Endothelial cell of umbilical vein (primary cell): ENCODE measurements around the gene PPFIA3.

Source experiments
- EZH2 ChIP-seq: IDR thresholded peaks from 2 replicates; pipeline ENCODE4 v1.6.1; 2012; ENCODE audit warnings: borderline replicate concordance, low read depth, mild to moderate bottlenecking, moderate library complexity, low read length, inconsistent platforms; ENCODE audit not compliant: severe bottlenecking
- FOS ChIP-seq: IDR thresholded peaks from 2 replicates; pipeline ENCODE4 v1.6.1; 2011; ENCODE audit warnings: mild to moderate bottlenecking, low read length, moderate library complexity, borderline replicate concordance; ENCODE audit not compliant: insufficient read depth
- POLR2A ChIP-seq: IDR thresholded peaks from 2 replicates; pipeline ENCODE4 v1.6.1; 2012; ENCODE audit warnings: low read depth, mild to moderate bottlenecking, control low read depth, low read length
- POLR2AphosphoS5 ChIP-seq: IDR thresholded peaks from 2 replicates; pipeline ENCODE4 v1.6.1; 2012; ENCODE audit warnings: low read depth, mild to moderate bottlenecking, control low read depth, low read length, moderate library complexity; ENCODE audit not compliant: insufficient read depth
- TF ChIP-seq, protein P1 (sequence below), 2 donors: IDR thresholded peaks; 1 replicate in 1 of 2; 2 replicates in 1 of 2; pipeline ENCODE4 v1.5.1; 2011; ENCODE audit warnings: low read length in 2 of 2, mild to moderate bottlenecking in 2 of 2, moderate library complexity in 2 of 2, control low read depth in 1 of 2, inconsistent platforms in 1 of 2, low read depth in 1 of 2; ENCODE audit not compliant: insufficient read depth in 1 of 2; ENCODE audit errors: extremely low read depth in 1 of 2

DNA sequence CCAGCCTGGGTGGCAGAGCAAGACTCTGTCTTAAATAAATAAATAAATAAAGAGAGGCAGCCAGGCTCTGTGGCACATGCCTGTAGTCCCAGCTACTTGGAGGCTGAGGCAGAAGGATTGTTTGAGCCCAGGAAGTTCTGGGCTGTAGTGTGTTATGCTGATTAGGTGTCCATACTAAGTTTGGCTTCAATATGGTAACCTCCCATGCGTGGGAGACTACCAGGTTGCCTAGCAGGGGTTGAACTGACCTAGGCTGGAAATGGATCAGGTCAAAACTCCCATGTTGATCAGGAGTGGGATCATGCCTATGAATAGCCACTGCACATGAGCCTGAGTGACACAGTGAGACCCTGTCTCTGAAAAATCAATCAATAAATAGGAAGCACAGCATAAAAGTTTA is 38.1 kb upstream of the PPFIA3 start:
- TF ChIP-seq, protein P1, sequence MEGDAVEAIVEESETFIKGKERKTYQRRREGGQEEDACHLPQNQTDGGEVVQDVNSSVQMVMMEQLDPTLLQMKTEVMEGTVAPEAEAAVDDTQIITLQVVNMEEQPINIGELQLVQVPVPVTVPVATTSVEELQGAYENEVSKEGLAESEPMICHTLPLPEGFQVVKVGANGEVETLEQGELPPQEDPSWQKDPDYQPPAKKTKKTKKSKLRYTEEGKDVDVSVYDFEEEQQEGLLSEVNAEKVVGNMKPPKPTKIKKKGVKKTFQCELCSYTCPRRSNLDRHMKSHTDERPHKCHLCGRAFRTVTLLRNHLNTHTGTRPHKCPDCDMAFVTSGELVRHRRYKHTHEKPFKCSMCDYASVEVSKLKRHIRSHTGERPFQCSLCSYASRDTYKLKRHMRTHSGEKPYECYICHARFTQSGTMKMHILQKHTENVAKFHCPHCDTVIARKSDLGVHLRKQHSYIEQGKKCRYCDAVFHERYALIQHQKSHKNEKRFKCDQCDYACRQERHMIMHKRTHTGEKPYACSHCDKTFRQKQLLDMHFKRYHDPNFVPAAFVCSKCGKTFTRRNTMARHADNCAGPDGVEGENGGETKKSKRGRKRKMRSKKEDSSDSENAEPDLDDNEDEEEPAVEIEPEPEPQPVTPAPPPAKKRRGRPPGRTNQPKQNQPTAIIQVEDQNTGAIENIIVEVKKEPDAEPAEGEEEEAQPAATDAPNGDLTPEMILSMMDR (IDR thresholded peaks at IDR 0.05; ENCODE audit: extremely low read depth in 1 of 2, insufficient read depth in 1 of 2, low read depth in 1 of 2, low read length in 2 of 2), result no peak
- TF ChIP-seq POLR2A (no peak), FOS (no peak), EZH2 (no peak), POLR2AphosphoS5 (no peak)
